Fibroblast of villous mesenchyme (primary cell): Measurements from ENCODE around the gene SNRPF. TPM values are rescaled to one million over a fixed set of nuclear protein-coding genes. Genes with fewer than 3 reads are reported as not detected.
A peak's percentile ranks its signal among the peaks of the same experiment; 100 is the strongest.

Experiments used
- DNase-seq: peaks from one replicate; pipeline ENCODE4 v3.0.0-alpha.2; 2010; ENCODE audit warnings: low read depth
- H3K4me3 ChIP-seq: 2 replicates; pipeline ENCODE4 v1.5.1; 2011; ENCODE audit warnings: low read depth, mild to moderate bottlenecking, low read length
- total RNA-seq: library from RNA; depleted of rRNA; stranded (reverse); fragments of >200 nt; gene quantifications from 2 replicates; pipeline ENCODE4 v1.2.3, GENCODE V29; 2012
- TF ChIP-seq, protein P1 (sequence below): IDR thresholded peaks from 2 replicates; pipeline ENCODE4 v1.5.1; 2012; ENCODE audit warnings: low read depth, mild to moderate bottlenecking, low read length; ENCODE audit not compliant: insufficient read depth

Gene SNRPF
- total RNA-seq, 1 donor, result 13.4 TPM

GRCh38 chr12:95877622-95878021 lies 18.9 kb downstream of the SNRPF start:
- no peak overlapping the region for H3K4me3 ChIP-seq
- TF ChIP-seq, protein P1, sequence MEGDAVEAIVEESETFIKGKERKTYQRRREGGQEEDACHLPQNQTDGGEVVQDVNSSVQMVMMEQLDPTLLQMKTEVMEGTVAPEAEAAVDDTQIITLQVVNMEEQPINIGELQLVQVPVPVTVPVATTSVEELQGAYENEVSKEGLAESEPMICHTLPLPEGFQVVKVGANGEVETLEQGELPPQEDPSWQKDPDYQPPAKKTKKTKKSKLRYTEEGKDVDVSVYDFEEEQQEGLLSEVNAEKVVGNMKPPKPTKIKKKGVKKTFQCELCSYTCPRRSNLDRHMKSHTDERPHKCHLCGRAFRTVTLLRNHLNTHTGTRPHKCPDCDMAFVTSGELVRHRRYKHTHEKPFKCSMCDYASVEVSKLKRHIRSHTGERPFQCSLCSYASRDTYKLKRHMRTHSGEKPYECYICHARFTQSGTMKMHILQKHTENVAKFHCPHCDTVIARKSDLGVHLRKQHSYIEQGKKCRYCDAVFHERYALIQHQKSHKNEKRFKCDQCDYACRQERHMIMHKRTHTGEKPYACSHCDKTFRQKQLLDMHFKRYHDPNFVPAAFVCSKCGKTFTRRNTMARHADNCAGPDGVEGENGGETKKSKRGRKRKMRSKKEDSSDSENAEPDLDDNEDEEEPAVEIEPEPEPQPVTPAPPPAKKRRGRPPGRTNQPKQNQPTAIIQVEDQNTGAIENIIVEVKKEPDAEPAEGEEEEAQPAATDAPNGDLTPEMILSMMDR, result no peak
- DNase-seq, result peak; percentile 30

DNA sequence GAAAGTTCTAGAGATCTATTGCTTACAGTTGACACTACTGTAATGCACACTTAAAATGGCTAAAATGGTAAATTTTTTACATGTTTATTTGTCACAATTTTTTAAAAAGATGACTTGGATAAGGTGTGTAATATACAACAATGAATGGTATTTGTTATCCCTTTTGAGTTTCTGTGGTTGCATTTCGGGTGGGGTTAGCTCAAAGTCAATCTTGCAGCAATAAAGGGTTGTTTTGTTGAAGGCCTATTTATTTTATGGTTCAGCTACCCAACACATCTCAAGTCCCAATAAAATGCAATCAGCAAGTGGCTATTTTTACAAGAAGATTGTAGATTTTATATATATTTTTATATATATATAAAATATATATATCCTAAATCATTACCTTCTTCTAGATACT lies 22.1 kb downstream of the SNRPF start:
- TF ChIP-seq, protein P1, result no peak
- H3K4me3 ChIP-seq, result no peak overlapping the region
- DNase-seq, result no peak

DNA sequence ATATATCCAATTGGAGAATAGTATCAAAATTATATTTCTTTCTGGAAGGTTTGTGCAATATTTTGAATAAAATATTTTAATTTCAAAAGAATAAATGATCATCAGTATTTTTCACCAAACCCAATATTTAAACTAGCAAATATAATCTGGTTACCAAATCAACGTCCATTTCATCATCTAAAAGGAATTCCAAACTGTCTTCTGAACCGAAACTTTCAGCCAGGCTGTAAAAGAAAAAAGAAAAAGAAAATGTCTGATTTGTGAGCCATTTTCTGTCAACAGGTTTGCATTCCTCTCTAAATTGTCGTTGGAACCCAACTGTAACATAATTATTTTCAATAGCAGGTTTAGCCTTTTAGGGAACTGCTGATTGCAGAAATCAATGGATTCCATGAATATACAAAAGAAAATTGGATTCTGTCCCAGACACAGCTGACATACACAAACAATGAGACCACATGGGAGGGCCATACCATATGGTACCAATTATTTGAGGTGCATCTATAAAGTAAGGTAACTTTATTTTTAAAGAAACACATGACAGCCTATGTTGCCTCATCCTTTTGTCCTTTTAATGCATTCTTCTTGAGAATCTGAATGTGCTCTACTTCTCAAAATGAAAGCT lies 22.7 kb downstream of the SNRPF start:
- peak; percentile 40 for DNase-seq
- no peak overlapping the region for H3K4me3 ChIP-seq
- TF ChIP-seq, protein P1, result no peak

DNA sequence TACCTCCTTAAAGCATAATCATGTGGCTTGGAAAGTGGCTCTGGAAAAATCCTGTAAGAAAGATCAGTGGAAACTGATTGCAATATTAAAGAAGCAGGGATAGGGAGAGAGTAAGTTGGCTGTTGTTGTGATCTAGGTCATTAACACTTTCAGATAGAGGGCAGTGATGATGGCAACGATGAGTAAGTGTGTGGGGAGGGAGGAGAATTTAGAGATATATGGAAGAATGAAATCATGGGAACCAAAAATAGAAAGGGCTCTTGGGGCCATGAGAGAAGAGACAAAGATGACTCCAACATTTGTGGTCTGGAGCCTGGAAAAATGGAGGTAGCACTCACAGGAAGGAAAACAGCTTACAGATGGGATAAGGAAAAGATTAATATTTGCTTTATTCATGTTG lies 23.3 kb downstream of the SNRPF start:
- H3K4me3 ChIP-seq, result no peak overlapping the region
- peak; percentile 49 for DNase-seq

DNA sequence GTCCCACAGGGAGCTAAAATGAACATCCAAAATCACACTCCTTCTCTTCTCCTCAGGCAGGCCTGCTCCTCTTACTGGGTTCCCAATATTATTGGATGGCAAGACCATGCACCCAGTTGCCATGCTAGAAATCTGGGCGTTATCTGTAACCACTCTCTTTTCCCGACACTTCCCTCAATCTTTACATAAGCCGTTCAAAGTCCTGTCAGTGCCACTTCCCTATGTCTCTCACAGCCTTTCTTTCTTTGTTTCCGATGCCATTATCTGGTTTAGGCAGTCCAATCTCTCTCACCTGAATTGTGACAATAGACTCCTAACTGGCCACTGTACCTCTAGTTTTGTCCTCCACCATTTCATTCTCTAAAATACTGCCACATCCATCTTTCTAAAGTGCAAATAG lies 24.1 kb downstream of the SNRPF start:
- DNase-seq, result no peak
- TF ChIP-seq, protein P1, result no peak
- no peak overlapping the region for H3K4me3 ChIP-seq

More for the DNA sequence above, 23.3 kb downstream of the SNRPF start:
- TF ChIP-seq, protein P1, result no peak

DNA sequence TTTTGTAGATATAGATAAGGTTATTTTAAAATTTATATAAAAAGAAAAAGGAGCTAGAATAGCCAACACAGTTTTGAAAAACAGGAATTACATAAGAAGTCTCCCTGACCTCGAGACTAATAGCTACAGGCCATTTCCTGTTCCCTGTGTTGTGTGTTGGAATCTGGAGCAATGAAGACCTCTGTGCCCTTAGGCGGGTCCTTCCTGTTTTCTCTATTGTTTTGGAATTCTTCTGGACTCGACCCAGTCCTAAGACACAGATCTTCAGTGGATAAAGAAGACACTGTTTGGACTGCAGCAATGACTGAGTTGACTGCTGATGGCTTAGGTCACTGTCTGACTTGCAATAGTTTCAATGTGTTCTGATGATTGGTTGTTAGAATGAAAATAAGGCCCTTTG lies 26.2 kb downstream of the SNRPF start:
- no peak overlapping the region for H3K4me3 ChIP-seq
- TF ChIP-seq, protein P1, result no peak
- DNase-seq, result peak; percentile 51

GRCh38 chr12:95887311-95887710 lies 28.6 kb downstream of the SNRPF start:
- DNase-seq, result no peak
- no peak overlapping the region for H3K4me3 ChIP-seq
- TF ChIP-seq, protein P1, result no peak
